Mononuclear cell (primary cell): ENCODE data around the gene CBX8. TPM values are rescaled to one million over a fixed set of nuclear protein-coding genes. Genes with fewer than 3 reads are reported as not detected.

Source experiments
- H3K27me3 ChIP-seq: 2 replicates; pipeline ENCODE4 v1.6.0; 2011; ENCODE audit warnings: low read length, control low read depth; ENCODE audit not compliant: insufficient read depth
- H3K4me1 ChIP-seq: 2 replicates; pipeline ENCODE4 v1.5.1; 2011; ENCODE audit warnings: mild to moderate bottlenecking, low read length, control low read depth; ENCODE audit not compliant: insufficient read depth
- H3K4me3 ChIP-seq: 2 replicates; pipeline ENCODE4 v1.5.1; 2011; ENCODE audit warnings: mild to moderate bottlenecking, low read length, moderate library complexity
- H3K9me3 ChIP-seq: 2 replicates; pipeline ENCODE4 v1.5.1; 2011; ENCODE audit warnings: low read depth, mild to moderate bottlenecking, control low read depth, low read length
- total RNA-seq: library from RNA; depleted of rRNA; stranded (reverse); fragments of >200 nt; gene quantifications from one replicate; pipeline ENCODE4 v1.2.3, GENCODE V29; 2012

CBX8 gene
- total RNA-seq, 1 donor = 1.2 TPM

DNA sequence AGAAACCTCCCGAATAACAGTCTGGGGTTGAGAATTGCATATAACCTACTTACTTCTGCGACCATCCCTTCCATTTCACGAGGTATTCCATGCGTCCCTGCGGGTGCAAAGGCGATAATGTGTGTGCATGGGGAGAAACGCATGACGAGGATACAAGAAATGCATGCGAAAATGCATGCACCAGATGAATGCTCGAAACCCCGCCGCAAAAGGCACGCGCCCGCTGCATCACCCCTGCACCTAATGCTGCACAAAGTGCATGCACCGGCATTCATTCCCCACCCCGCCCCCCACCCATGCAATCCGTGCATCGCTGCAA is 474 bp downstream of the CBX8 start:
- Histone ChIP-seq H3K4me1 (peaks cover 51% of the 10 kb centered on the region), H3K9me3 (no peaks in the 10 kb centered on the region), H3K27me3 (peaks cover 55% of the 10 kb centered on the region), H3K4me3 (peak overlapping the region; percentile 63)

DNA sequence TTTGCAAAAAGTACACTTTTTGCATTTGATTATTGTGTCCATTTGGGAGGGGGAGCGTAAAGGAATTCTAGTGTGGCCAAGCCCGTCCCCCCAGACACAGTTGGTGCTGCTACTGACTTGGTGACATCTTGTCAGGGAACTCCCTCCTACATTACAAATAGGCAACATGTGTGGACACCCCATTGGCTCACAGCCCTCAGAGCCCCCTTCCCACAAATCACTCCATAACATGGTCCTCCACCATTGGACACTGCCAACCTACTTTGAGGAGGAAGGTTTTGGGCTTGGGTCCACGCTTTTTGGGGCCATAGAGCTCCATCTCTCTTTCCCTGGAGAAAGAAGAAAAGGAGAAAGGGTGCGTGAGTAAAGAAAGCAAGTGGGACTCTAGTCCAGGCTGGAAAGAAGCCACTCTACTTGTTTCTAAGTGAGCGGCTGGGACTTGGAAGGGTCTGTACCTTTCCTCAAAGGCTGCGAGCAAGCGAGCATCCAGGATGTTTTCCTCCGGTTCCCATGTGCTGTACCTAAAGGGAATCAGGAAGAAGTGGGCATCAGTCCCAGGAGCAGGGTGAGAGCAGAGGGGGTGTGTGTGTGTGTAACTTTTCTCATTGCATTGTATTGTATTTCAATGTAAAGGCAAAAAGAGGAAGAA is 958 bp downstream of the CBX8 start:
- Histone ChIP-seq H3K4me1 (peaks cover 51% of the 10 kb centered on the region), H3K27me3 (peaks cover 55% of the 10 kb centered on the region), H3K4me3 (peak overlapping the region; percentile 63), H3K9me3 (no peaks in the 10 kb centered on the region)

GRCh38 chr17:79794659-79795511 is 2.0 kb downstream of the CBX8 start:
- peaks cover 55% of the 10 kb centered on the region for H3K27me3 ChIP-seq
- H3K4me1 ChIP-seq = peaks cover 50% of the 10 kb centered on the region
- no peaks in the 10 kb centered on the region for H3K9me3 ChIP-seq

GRCh38 chr17:79793924-79794304 is 3.0 kb downstream of the CBX8 start:
- Histone ChIP-seq H3K9me3 (no peaks in the 10 kb centered on the region), H3K4me1 (peaks cover 48% of the 10 kb centered on the region), H3K4me3 (no peak overlapping the region), H3K27me3 (peaks cover 55% of the 10 kb centered on the region)

More at GRCh38 chr17:79794659-79795511, 2.0 kb downstream of the CBX8 start:
- no peak overlapping the region for H3K4me3 ChIP-seq

DNA sequence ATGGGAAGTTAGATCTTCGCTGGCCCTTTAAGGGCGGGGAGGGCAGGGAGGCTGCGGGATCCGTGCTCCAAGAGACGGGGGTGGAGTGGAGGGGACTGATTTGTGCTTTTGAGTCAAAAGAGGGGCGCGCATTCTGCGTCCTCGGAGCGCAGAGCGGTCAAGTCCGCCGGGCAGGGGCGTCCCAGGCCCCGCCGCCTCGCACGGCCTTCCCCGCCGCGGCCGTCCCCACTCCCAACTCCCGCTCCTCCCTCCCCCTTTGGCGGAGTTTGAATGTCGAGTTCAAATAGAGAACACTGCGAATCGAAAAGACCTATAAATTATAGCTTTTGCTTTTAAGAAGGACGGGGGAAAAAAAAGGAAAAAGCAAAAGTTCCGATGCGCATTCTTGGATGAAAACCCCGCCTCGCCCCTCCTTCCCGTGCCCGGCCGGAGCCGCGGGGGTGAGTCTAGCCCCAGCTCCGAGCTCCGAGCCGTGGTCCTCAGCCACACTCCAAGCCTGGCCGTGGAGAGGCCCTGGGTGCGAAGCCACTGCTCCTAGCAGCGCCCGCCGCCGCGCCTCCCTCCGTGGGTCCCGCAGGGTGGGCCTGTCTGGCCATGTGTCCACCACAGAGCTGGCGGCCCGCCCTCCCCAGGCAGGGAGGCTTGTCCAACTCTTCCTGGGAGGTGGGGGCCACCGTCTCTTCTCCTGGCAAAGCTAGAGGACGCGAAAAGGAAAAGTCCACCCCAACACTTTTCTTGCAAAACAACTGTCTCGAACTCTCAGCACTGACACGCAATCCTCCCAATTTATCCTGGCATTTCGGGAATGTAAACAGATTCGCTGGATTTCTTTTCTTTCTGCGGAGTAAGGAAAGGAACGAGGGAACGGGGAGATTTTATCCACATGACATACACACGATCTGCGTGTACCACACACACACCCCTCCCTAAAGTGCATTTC is 3.6 kb downstream of the CBX8 start:
- H3K9me3 ChIP-seq = no peaks in the 10 kb centered on the region
- no peak overlapping the region for H3K4me3 ChIP-seq
- peaks cover 42% of the 10 kb centered on the region for H3K4me1 ChIP-seq
- H3K27me3 ChIP-seq = peaks cover 55% of the 10 kb centered on the region

DNA sequence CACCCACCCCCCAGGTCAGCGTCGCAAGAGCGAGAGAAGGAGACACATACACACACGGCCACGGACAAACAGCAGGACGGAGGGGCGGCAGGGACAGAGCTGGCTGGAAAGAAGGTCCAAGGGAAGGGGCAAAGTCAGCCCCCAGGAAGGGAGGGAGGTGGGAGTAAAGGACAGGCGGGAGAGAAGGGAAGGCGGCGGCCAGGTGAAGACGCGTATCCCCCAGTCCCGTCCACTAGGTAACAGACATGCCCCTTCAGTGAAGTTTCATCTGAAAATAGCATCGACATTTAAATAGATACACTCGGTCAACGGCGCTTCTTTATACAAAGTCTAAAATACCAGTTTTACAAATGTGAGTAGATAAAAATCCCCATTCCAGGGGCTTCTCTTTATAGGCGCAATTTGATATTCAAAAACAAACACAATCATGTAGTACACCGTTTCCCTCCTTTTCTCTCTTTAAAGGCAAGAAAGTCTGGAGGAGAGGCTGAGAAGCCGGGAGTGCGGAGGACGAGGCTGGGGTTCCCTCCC is 4.5 kb downstream of the CBX8 start:
- H3K4me1 ChIP-seq = peaks cover 36% of the 10 kb centered on the region
- no peak overlapping the region for H3K4me3 ChIP-seq
- no peaks in the 10 kb centered on the region for H3K9me3 ChIP-seq
- peaks cover 58% of the 10 kb centered on the region for H3K27me3 ChIP-seq

DNA sequence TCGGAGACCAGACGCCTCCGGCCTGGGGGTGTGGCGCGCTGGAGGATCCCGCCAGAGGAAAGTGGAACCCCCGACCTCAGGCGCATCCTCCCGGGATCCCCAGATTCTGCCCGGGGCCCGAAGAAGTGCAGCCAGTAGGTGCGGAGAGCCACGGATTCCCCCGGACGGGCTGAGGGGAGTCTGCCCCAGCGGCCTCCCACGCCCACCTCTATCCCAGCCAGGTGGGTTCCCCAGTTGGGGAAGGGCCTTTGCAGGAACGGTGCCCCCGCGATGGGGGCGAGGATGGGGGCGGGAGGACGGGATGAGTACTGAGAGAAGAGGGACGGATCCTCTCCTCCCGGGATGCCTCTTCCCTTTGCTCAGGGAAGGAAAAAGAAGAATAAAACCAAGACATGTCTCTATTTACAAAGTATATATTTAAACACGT is 5.1 kb downstream of the CBX8 start:
- Histone ChIP-seq H3K27me3 (peaks cover 60% of the 10 kb centered on the region), H3K4me1 (peaks cover 36% of the 10 kb centered on the region), H3K4me3 (no peak overlapping the region), H3K9me3 (no peaks in the 10 kb centered on the region)

DNA sequence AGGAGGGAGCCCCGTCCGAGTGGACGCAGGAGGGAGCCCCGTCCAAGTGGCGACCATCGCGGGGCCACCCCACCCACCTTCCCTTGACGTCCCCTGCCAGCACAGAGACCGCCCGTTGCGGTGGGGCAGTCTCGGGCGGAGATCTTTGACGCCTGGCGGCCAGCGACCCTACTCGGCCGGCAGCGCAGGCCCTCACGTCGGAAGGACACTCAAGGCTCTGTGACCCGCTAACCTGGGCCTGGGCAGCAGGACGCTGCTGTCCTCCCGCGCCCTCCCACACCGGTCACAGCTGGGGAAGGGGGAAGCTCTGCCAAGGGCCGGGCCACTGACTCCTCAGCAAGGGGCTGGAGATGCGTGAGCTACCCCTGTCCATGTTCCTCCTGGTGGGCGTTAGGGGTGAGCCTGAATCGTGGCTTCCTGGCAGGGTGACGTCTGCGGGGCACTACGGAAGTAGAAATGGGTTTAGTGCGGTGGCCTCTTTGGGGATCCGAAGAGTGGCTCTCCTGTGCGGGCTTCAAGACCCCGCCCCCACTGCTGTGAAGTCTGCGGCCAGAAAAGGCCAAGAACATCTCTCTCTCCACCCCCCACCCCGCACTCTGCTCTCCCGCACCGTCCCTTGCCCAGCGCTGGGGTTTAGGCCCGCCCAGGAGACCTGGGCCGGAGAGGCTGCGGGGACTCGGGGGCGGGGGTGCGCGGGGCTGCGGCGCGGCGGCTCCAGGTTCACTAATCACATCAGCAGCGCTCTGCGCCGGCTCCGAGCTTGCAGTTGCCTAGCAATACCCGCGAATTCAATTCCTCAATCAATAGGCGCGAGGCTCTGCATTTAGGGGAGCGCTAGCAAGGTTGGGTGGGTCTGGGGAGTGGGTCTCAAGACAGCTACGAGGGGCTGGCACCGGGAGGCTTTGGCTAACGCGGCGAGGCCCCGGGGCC is 5.8 kb downstream of the CBX8 start:
- H3K4me3 ChIP-seq = no peak overlapping the region
- peaks cover 30% of the 10 kb centered on the region for H3K4me1 ChIP-seq
- H3K9me3 ChIP-seq = no peaks in the 10 kb centered on the region
- peaks cover 60% of the 10 kb centered on the region for H3K27me3 ChIP-seq

- Histone ChIP-seq H3K4me1 (peaks cover 26% of the 10 kb centered on the region), H3K27me3 (peaks cover 60% of the 10 kb centered on the region), H3K9me3 (no peaks in the 10 kb centered on the region), H3K4me3 (no peak overlapping the region)
Observed at GRCh38 chr17:79789943-79790804, 6.7 kb downstream of the CBX8 start.

GRCh38 chr17:79788989-79789942 is 7.6 kb downstream of the CBX8 start:
- Histone ChIP-seq H3K27me3 (peaks cover 60% of the 10 kb centered on the region), H3K4me1 (peaks cover 26% of the 10 kb centered on the region), H3K4me3 (no peak overlapping the region), H3K9me3 (no peaks in the 10 kb centered on the region)

GRCh38 chr17:79788455-79788854 is 8.4 kb downstream of the CBX8 start:
- Histone ChIP-seq H3K9me3 (no peaks in the 10 kb centered on the region), H3K27me3 (peaks cover 60% of the 10 kb centered on the region), H3K4me1 (peaks cover 26% of the 10 kb centered on the region), H3K4me3 (no peak overlapping the region)

- peaks cover 28% of the 10 kb centered on the region for H3K4me1 ChIP-seq
- H3K4me3 ChIP-seq = no peak overlapping the region
- H3K27me3 ChIP-seq = peaks cover 53% of the 10 kb centered on the region
- H3K9me3 ChIP-seq = no peaks in the 10 kb centered on the region
Observed at GRCh38 chr17:79786930-79787643, 9.8 kb downstream of the CBX8 start.
